ENCODE data around the gene RAB22A.

Gene RAB22A

DNA sequence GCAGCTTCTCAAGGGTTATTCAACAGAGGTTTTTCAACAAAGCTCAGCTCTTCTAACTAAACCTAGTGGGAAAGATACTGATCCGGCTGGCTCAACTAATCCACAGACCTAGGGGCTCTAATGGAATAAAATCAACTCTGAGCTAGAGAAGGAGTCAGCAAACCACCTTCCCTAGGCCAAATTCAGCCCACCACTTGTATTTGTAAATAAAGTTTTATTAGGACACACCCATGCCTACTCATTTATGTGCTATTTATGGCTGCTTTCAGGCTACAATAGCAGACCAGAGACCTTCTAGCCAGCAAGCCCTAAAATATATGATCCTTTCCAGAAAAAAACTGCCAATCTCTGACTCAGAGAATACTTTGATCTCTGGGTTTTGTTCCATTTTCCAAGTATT, 6.0 kb upstream of the RAB22A start:
- no peak for DNase-seq (ENCODE audit: low read depth)

DNA sequence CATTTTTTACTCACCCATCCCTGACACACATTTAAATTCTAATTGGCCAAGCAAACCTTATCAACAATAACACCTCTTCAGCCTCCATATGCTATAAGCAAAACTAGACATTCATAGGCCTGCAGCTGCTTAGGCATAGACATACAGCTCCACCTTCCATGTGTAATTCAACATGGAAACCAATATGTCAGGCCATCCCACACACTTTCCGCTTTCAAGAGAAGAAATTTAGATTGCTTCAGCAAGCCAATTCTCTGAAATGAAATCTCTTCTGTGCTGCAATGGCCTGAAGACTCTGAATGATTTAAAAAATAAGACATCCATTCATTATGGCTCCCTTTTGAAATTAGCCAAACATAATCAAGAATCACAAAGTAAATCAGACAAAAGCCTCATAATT, 4.5 kb upstream of the RAB22A start:
- no peak for DNase-seq (ENCODE audit: low read depth)

DNA sequence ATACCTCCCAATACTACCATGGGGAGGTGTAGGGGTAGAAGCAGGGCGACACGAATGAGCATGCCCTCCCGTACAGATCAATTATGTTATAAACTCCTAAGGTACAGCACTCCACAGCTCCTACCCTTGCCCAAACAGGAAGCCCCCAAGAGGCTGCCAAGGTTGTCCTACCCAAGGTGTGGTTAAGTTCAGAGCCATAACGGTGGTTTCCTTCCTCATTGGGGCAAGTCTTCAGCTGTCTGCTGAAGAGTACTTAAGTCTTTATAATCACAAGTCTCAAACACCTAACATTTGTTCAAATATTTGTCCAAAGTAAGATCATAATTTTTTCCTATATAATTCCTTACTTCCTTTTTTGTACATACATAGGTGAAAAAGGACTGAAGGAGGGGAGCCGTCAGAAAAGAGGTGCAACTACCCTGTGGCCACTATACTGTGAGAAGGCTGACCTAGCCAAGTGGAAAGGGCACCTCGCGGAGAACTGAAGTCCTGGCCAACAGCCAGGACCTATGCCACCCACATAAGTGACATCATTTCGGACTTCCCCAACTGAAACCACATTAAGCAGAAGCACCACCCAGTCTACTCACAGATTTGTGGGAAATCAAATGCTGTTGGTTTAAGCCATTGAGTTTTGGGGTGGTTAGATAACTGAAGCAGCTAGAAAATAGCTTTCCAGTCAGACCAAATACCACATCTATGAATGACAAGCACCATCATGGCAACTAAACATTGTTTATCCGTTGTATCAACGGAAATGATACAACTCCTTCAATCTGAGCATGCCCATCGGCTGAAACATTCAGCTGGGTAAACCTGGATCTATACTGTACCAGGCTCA, 2.9 kb upstream of the RAB22A start:
- DNase-seq (ENCODE audit: low read depth) = no peak

DNA sequence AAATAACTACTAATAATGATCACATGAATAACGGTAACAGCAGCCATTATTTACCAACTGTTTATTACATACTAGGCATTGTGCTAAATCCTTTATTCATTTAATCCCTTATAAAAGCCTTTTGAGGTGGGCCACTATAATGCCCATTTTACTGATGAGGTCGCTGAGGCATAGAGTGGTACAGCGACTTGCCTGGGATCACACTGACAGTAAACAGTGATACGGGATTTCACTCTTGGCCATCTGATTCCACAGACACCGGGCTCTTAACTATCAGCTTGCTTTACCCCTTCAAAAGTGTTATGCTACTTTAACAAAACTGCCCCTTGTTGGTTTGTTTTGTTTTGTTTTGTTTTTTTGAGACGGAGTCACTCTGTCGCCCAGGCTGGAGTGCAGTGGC, 2.2 kb upstream of the RAB22A start:
- no peak for DNase-seq (ENCODE audit: low read depth)

DNA sequence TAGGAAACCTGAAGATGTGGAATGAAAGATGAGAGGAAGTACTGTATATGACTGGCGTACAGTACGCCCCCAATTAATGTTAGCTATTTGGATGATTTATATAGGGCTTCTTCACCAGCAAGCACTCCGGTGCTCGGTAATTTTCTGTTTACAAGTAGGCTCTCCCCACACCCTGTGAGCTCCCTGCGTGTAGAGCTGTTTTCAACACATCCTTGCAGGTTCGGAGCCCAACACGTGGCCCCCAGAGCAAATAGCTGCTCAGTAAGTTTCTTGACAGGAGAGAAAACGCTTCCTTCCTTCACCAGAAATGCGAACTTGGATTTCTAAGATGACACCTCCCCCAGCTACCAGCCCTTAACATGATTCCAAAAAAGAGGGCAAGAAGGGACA, 1.2 kb upstream of the RAB22A start:
- DNase-seq (ENCODE audit: low read depth) = no peak

DNA sequence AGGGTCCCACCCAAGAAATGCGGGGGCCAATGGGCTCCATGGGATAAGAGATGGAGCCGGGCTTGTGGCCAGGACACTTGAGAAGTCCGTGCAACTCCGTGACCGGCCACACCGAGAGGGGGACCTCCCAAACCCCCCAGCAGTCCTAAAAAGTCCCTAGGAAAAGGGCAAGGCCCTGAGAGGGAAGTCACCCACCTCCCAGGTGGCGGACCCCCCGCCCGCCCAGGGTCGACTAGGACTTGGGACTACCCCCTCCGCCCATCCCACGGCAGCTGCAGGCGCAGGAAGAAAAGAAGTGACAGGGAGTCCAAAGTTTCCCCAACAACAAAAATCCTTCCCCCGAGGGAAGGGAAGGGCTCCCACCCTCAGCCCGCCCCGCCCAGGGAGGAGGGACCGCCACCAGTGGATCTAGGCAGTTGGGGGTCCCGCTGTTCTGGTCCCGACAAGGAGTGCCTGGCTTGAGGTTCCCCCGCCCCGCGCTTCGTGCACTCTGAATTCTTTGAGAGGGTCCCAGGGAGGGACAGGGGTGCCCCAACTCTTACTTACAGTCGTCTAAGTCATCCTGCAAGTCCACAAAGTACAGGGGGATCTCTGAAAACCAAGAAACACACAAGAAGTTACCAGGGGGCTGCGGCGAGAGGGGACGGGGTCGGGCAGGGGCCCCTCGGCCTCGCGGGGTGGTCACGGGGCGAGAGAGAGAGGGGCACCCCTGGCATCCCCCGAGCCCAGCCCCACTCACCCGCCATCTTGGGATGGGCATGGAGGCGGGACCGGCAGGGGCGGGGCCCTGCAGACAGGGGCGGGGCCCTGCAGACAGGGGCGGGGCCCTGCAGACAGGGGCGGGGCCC, 611 bp upstream of the RAB22A start:
- DNase-seq (ENCODE audit: low read depth) = peak; percentile 24

DNA sequence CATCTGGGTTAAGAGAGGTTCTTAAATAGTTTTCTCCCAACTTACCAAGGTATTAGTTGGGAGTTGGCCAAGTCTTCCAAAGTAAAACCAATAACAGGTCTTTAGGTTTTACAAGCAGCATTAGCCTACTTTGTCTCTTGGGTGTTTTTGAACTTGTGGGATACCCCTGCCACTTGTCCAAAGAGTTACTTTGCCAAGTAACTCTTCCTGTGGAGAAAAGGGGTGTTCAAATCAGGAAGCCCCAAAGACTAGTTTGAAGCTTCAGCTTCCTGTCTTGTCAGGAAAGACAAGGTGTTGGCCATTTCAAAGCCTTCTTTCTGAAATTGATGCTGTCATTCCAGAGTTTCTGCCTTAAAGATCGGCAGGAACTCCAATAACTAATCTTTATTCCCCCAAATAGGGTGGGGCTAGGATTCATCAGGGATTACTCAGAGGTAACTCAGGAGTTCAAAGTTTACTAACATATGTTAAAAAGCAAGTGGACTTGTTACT, 822 bp downstream of the RAB22A start:
- no peak for DNase-seq (ENCODE audit: low read depth)

GRCh38 chr20:58312836-58313235, 3.3 kb downstream of the RAB22A start:
- DNase-seq (ENCODE audit: low read depth) = no peak

DNA sequence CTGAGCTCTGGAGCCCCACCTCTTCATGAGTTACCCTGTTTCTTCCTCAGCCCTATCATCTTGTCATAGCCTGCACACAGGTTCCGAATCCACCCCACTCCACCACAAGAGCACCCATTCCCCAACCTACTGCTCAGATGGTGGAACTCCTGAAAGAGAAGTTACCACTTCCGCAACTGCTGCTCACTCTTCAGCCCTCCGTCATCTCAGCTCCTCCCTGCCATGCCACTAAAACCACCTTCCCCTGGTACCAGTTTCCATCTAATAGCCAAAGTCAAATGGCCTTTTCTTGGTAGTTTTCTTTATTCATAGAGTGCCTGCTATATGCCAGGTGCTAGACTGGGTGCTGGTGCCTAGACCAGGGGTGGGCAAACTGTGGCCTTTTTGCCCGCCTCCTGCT, 3.9 kb downstream of the RAB22A start:
- DNase-seq (ENCODE audit: low read depth) = no peak

- no peak for DNase-seq (ENCODE audit: low read depth)
Measured at GRCh38 chr20:58321205-58321604, 11.7 kb downstream of the RAB22A start.

- DNase-seq (ENCODE audit: low read depth) = no peak
Measured at GRCh38 chr20:58322083-58322482, 12.6 kb downstream of the RAB22A start.

DNA sequence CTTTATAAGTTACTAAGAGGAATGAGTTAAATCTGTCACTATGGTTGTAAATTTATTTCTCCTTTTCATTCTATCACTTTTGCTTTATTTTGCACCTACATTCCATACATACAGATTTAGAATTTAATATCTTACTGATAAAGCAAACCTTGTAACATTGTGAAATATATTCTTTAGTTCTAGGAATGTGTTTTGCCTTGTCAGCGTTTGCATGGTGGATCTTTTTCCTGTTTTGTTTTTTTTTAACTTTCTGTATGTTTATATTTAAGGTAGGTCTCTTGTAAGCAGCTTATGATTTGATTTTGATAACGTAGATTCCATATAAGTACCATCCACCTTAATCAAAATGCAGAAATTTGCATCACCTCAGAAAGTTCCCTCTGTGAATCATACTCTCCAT, 16.4 kb downstream of the RAB22A start:
- DNase-seq (ENCODE audit: low read depth) = no peak

- DNase-seq (ENCODE audit: low read depth) = peak; percentile 11
Measured at GRCh38 chr20:58327211-58327610, 17.7 kb downstream of the RAB22A start.

DNA sequence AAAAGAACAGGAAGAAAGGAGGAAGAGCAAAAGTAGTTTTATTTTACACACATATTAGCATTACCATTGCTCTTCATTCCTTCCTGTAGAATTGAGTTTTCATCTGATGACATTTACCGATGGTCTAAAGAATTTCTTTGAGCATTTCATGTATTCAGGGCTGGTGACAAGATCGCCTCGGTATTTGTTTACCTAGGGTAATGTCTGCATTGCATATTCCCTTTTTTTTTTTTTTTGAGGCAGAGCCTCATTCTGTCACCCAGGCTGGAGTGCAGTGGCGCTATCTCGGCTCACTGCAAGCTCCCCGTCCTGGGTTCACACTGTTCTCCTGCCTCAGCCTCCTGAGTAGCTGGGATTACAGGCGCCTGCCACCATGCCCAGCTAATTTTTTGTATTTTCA, 19.3 kb downstream of the RAB22A start:
- DNase-seq (ENCODE audit: low read depth) = no peak

GRCh38 chr20:58329711-58330110, 20.2 kb downstream of the RAB22A start:
- DNase-seq (ENCODE audit: low read depth) = no peak

- DNase-seq (ENCODE audit: low read depth) = no peak
Measured at GRCh38 chr20:58330249-58330648, 20.7 kb downstream of the RAB22A start.

DNA sequence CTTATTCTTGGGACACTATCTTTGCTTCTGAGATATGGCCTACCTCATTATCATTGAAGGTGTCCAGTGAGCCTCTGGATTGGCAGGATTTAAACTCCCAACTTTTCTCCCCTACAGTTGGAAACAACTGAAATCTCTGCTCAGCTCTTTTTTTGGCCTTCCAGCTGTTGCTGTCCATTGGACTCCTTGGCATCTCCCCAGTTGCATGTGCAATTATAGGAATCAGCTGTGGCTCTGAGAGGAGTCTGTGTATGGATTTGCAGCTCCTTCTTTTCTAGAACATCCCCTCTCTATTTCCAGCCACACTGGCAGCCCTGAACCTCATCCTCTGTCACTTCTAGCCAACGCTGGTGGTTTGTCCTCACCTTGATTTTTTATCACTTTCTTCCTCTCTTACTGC, 21.2 kb downstream of the RAB22A start:
- peak; percentile 41 for DNase-seq (ENCODE audit: low read depth)

DNA sequence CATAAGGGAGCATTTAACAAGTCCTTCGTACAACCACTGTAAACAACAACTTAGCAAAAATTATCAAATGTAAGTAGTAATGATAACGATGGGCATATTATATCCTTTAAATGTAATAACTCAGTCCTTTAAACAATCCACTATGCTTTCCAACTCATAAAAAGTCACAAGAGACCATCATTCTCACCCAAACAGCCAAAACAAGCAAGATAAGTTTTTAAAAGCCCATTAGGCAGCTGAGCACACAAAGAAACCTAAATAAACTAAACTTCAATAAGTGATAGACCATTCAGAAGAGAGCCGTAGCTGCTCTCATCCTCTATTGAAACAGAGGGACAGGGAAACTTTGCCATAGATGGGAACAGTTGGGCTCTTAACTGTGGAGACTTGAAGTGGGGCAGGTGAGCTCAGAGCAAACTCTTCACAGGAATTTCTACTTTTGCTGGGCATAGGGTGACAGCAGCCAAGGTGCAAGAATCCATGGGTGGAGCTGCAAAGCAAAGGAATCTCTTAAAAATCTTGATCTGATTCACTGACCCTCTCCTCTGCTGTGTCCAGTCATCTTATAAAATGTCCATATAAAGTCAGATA, 22.5 kb downstream of the RAB22A start:
- DNase-seq (ENCODE audit: low read depth) = no peak

DNA sequence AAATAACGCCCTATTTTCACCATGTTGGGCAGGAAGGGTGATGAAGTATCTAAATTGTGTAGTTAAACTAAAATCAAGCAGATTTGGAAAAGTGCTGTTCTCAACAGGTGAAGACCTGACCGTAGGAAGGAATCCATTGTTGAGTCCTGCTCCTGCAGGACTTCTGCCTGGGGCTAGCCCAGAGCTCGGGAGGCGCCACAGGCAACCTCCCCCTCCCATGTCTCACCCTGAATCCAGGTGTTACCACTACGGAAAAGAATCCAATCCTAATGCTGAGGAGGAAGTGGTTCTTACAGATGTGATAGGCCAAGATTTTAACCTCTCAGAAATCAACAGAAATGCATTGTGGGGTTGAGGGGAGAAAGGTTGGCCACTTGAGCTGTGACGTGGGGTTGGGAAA, 30.2 kb downstream of the RAB22A start:
- DNase-seq (ENCODE audit: low read depth) = no peak

DNA sequence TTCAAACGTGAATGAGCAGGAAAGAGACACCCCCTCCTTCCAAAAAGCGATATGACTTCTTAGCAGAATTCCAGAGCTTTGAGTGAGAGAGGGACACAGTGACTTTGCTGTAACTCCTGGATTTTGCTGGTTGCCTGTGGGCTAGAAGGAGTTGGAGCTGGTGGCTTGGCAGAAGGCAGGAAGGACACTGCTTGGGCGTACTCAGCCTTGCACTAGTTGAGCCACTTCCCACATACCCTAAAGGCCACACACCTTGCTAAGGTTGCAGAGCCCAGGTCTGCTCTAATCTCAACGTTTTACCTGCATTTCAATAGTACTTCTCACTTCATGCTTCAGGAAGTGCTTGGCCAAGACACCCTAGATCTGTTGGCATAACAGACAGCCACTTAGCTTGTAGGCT, 30.6 kb downstream of the RAB22A start:
- DNase-seq (ENCODE audit: low read depth) = no peak

- DNase-seq (ENCODE audit: low read depth) = no peak
Measured at GRCh38 chr20:58340853-58341252, 31.3 kb downstream of the RAB22A start.

DNA sequence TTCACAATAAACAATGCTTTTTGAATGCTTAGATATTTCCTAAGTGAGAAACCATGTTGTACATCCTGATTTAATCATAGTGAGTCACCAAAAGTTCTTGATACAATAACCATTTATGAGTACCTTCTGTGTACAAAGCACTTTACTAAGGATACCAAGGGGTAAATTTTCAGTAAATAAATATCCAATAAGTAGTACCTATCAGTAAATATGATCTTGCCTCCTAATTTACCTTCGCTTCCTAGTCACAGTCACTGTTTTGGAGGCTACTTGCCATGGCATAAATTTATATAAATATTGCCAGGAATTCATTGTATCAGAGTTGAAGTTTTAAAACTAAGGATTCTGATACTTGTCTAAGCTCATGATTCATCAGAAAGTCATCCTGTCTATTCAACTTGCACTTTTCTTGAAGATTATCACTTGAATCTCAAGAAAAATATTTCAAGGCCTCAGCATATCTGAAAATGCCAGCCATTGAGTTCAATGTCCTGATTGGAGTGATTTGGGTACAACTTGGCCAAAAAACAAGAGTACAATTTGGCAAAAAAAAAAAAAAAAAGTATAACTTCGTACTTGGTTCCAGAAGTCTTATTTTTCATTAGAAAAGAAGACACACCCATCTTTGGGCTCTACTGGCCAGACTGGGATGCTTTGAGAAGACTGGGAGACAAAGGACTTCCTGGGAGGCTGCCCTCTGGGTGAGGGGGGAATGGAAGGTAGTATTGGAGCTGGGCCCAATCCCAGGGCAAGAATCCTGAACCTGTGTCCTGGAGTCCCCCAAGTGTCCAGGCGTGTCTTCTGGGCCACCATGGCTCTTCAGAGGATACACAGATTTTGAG, 32.8 kb downstream of the RAB22A start:
- peak; percentile 16 for DNase-seq (ENCODE audit: low read depth)

All from fibroblast of gingiva (primary cell).